Gastrocnemius medialis (tissue), 4 donors: Measurements from ENCODE around the gene AOC1. TPM values are rescaled to one million over a fixed set of nuclear protein-coding genes. Genes with fewer than 3 reads are reported as not detected.
A peak's percentile ranks its signal among the peaks of the same experiment; 100 is the strongest.

ENCODE experiments used
- ATAC-seq, 2 donors: fragments of 150-250 bp; one replicate each; pipeline ENCODE4 v1.9.1; 2016
- DNase-seq, 2 donors: peaks; one replicate each; pipeline ENCODE4 v3.0.0-alpha.2; 2019
- H3K27ac ChIP-seq, 4 donors: fragments of 200-600 bp; sonication (generic); 1 replicate in 1 of 4; 2 replicates in 3 of 4; pipeline ENCODE4 v1.5.1; 2016 to 2018; ENCODE audit warnings: mild to moderate bottlenecking in 2 of 4, moderate library complexity in 1 of 4
- H3K27me3 ChIP-seq, 3 donors: fragments of 200-600 bp; sonication (generic) in 2 of 3; 1 replicate in 1 of 3; 2 replicates in 2 of 3; pipeline versions ENCODE4 v1.5.1 to v1.6.0; 2016 to 2019; ENCODE audit warnings: mild to moderate bottlenecking in 1 of 3, moderate library complexity in 1 of 3
- H3K36me3 ChIP-seq, 2 donors: fragments of 200-600 bp; sonication (generic) in 1 of 2; one replicate each; pipeline ENCODE4 v1.5.1; 2017 to 2018
- H3K4me1 ChIP-seq, 2 donors: fragments of 200-600 bp; sonication (generic) in 1 of 2; one replicate each; pipeline ENCODE4 v1.5.1; 2016 to 2017; ENCODE audit warnings: mild to moderate bottlenecking in 2 of 2
- H3K4me3 ChIP-seq, 4 donors: fragments of 200-600 bp; sonication (generic) in 3 of 4; 1 replicate in 1 of 4; 2 replicates in 3 of 4; pipeline ENCODE4 v1.5.1; 2016 to 2019; ENCODE audit warnings: mild to moderate bottlenecking in 2 of 4
- H3K9me3 ChIP-seq, 3 donors: fragments of 200-600 bp; sonication (generic) in 2 of 3; 1 replicate in 1 of 3; 2 replicates in 2 of 3; pipeline ENCODE4 v1.5.1; 2016 to 2019
- CTCF ChIP-seq, 5 experiments: fragments of 450-650 bp in 3 of 5; fragments of 200-600 bp in 2 of 5; sonication (generic) in 2 of 5; IDR thresholded peaks in 4 of 5; conservative IDR thresholded peaks in 1 of 5; 1 replicate in 4 of 5; 2 replicates in 1 of 5; pipeline ENCODE4 v1.5.1; 2016 to 2019; ENCODE audit warnings: antibody characterized with exemption in 5 of 5, mild to moderate bottlenecking in 3 of 5, moderate library complexity in 3 of 5
- POLR2A ChIP-seq, 2 donors: fragments of 450-650 bp; IDR thresholded peaks; one replicate each; pipeline ENCODE4 v1.6.1; 2017; ENCODE audit warnings: antibody characterized with exemption in 2 of 2, mild to moderate bottlenecking in 2 of 2, moderate library complexity in 2 of 2
- in situ Hi-C, 4 donors: fragments of 200-750 bp; cut with MboI; loops; one replicate each; pipeline versions ENCODE4 v1.15.0 to v1.8.0; 2017; ENCODE audit warnings: low sequenced_read_pairs in 4 of 4
- intact Hi-C: fragments of 100-400 bp; cut with DNase I; formaldehyde crosslinking; loops from one replicate; pipeline ENCODE4 v1.15.1; 2023; ENCODE audit warnings: low total_unique reads
- total RNA-seq, 4 donors: library from RNA; depleted of rRNA; stranded (reverse); fragments of >200 nt; gene quantifications; one replicate each; pipeline versions ENCODE4 v1.1.0 to v1.2.3, GENCODE V29; 2016

AOC1 gene
- total RNA-seq, 4 donors from 2014 or later: 1.6 TPM; not detected in 3

DNA sequence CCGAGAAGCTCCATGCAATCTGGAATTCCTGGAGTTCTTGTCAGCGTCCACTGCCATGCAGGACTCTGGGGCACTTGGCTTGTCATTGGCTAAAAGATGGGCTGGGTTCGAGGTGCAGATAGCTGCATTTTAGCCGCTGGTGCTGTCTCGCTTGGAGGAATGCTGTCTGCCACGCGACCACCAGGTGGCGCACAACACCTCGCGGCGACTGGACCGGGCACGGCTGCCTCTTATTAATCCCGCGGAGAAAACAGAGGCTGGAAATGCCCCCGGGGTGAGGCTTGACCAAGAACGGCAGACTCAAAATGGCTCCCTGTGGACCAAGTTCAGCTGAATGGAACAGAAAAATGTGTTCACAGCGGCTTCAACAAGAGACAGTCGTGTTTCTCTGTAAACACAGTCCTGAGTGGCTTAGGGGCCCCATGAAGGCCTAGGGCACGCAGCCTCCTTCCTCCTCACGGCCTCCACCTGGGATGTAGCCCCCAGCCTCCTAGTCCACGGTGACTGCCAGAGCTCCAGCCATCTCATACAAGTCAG is 46.2 kb downstream of the AOC1 start:
- Histone ChIP-seq H3K27me3 (peaks cover 0 to 13% (median 6%) of the 10 kb centered on the region in 3 donors), H3K36me3 (no peaks in the 10 kb centered on the region), H3K4me3 (no peak overlapping the region), H3K9me3 (no peaks in the 10 kb centered on the region), H3K27ac (no peak overlapping the region), H3K4me1 (peaks cover 0 to 5% of the 10 kb centered on the region in 2 donors)
- TF ChIP-seq CTCF (IDR thresholded peaks at IDR 0.05 in 4 of 5, conservative IDR thresholded peaks at IDR 0.05 in 1 of 5) (peak; percentile 78 to 94 (median 85)), POLR2A (IDR thresholded peaks at IDR 0.05) (no peak)
- in situ Hi-C loops: loop anchor here in 2 of 4 donors (5.0 kb wide), 1 partner anchor 89 kb away; no protein-coding TSS in a partner anchor
- intact Hi-C loops: loop anchor here (1.0 to 10.0 kb wide), 3 partner anchors 90 to 406 kb away; no protein-coding TSS in a partner anchor
- DNase-seq (peak; percentile 44 to 45), ATAC-seq (peak; percentile 58 to 84)

GRCh38 chr7:150900675-150901074 is 48.4 kb downstream of the AOC1 start:
- Histone ChIP-seq H3K36me3 (no peaks in the 10 kb centered on the region), H3K9me3 (no peaks in the 10 kb centered on the region), H3K4me3 (no peak overlapping the region), H3K27ac (no peak overlapping the region), H3K27me3 (peaks cover 0 to 13% (median 9%) of the 10 kb centered on the region in 3 donors), H3K4me1 (peaks cover 0 to 11% of the 10 kb centered on the region in 2 donors)
- intact Hi-C loops (no loop called here), in situ Hi-C loops (loop anchor here in 2 of 4 donors (5.0 to 10.0 kb wide), 2 partner anchors 84 to 87 kb away; no protein-coding TSS in a partner anchor)
- ATAC-seq: no peak
- no peak for DNase-seq
- TF ChIP-seq CTCF (IDR thresholded peaks at IDR 0.05 in 4 of 5, conservative IDR thresholded peaks at IDR 0.05 in 1 of 5): no peak

DNA sequence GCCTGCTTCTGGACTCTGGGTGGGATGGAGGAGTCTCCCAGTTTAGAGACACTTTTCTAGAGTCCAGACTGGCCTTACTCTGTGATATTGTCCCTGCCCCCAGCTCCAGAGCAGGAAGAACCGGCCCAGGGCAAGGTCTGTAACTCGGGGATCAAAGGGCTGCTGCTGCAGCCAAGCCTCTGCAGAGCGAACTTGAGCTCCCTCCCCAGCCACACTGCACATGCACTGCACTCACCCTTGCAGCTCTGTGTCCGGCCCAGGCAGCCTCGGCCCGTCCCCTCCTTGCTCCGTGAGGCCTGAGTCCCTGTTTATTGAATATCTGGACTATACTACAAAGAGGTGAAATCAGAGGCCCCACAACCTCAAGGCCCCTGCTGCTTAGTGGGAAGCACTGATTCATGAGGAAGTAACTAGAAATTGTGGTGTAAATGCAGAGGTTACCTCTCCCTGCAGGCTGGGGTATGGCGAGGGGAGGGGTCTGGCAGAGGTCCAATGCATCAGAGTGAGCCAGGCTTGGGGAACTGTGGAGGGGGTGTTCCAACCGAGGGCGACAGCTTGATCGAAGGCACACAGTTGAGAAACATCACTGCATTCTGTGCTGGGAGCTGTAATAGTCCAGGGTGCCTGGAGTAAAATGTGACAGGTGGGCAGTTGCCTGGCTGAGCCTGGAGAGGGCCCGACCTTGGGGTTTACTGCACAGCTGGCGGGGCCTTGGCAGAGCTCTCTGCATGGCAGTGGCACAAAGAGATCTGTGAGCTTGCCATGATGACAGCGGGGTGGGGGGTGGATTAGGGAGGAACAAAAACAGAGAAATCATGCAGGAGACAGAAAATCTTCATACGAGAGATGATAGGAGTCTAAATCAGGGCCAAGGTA is 49.1 kb downstream of the AOC1 start:
- in situ Hi-C loops (loop anchor here in 2 of 4 donors (5.0 to 10.0 kb wide), 2 partner anchors 83 to 86 kb away; no protein-coding TSS in a partner anchor), intact Hi-C loops (no loop called here)
- peaks cover 0 to 13% (median 5%) of the 10 kb centered on the region in 3 donors for H3K27me3 ChIP-seq
- TF ChIP-seq POLR2A (IDR thresholded peaks at IDR 0.05) (no peak), CTCF (IDR thresholded peaks at IDR 0.05 in 4 of 5, conservative IDR thresholded peaks at IDR 0.05 in 1 of 5) (no peak)
- H3K4me1 ChIP-seq: peaks cover 0 to 11% of the 10 kb centered on the region in 2 donors
- ATAC-seq (no peak), DNase-seq (no peak)
- H3K36me3 ChIP-seq: no peaks in the 10 kb centered on the region
- H3K9me3 ChIP-seq: no peaks in the 10 kb centered on the region
- H3K27ac ChIP-seq: no peak overlapping the region
- no peak overlapping the region for H3K4me3 ChIP-seq

DNA sequence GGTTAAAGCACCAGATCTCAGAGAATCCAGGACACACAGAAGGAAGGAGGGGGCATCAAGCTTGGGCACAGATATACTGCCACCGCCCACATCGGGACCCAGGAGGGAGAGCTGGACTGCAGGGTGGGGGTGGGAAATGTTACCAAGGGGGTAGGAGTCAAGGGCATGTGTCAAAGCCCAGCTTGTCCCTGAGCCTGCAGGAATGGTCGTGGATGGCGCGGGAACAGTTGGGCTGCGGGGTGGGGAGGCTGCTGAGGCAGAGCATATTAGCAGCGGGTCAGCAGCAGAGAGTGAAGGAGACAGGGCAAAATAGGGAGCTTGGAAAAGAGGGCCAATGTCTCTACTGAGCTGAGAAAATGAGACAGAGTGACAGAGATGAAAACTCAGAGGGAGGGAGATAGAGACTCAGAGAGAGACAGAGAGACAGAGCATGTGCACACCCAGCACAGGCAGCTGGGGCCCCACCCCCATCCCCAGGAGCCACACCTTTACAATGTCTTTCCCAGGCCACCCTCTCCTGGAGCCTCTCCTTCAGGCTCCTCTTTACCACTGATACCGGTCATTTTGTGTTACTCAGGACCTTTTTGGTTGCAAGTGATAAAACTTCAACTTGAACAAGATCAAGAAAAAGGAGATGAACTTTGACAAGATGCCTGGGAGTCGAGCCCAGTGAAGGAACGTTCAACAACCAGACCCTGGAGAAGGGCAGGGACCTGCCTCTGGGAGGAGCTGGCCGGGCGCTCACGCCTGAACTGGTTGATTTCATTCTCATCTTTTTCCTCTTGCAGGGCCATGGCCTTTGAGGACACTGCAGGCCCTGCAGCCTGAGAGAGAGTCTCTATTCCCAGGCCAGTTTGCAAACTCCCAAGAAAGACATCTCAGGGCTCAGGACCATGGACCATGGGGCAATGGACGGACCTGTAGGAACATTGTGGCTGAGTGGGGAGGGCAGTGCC is 50.0 kb downstream of the AOC1 start:
- Histone ChIP-seq H3K27ac (no peak overlapping the region), H3K27me3 (peaks cover 0 to 13% (median 3%) of the 10 kb centered on the region in 3 donors), H3K4me1 (peaks cover 0 to 11% of the 10 kb centered on the region in 2 donors), H3K4me3 (no peak overlapping the region), H3K9me3 (no peaks in the 10 kb centered on the region), H3K36me3 (no peaks in the 10 kb centered on the region)
- no peak for DNase-seq
- ATAC-seq: no peak
- no peak for TF ChIP-seq POLR2A (IDR thresholded peaks at IDR 0.05)
- no peak for TF ChIP-seq CTCF (IDR thresholded peaks at IDR 0.05 in 4 of 5, conservative IDR thresholded peaks at IDR 0.05 in 1 of 5)
- intact Hi-C loops: no loop called here
- in situ Hi-C loops: loop anchor here in 2 of 4 donors (5.0 to 10.0 kb wide), 2 partner anchors 82 to 85 kb away; no protein-coding TSS in a partner anchor
